ENCODE measurements around the gene COG5.
"Not testable (repeated sequence)": the region's sequence is repeated elsewhere in the genome, so short reads cannot be mapped to it uniquely, and the experiment has no call there.

Gene COG5

GRCh38 chr7:107555893-107556292 lies 7.8 kb downstream of the COG5 start:
- Histone ChIP-seq H3K9me3 (ENCODE audit: control insufficient read depth in 1 of 2, low read length in 2 of 2) (no peaks in the 10 kb centered on the region), H3K27me3 (ENCODE audit: control insufficient read depth in 1 of 2, insufficient read depth in 2 of 2, low read length in 2 of 2) (no peaks in the 10 kb centered on the region), H3K4me1 (ENCODE audit: control insufficient read depth in 1 of 2, insufficient read depth in 2 of 2, low read length in 2 of 2) (peaks cover 0 to 13% of the 10 kb centered on the region in 2 donors), H3K27ac (ENCODE audit: low read depth, low read length) (no peak overlapping the region), H3K4me3 (ENCODE audit: low read depth in 1 of 2, low read length in 2 of 2) (no peak overlapping the region), H3K36me3 (ENCODE audit: control insufficient read depth in 1 of 2, insufficient read depth in 2 of 2, low read length in 2 of 2) (peaks cover 12 to 33% of the 10 kb centered on the region in 2 donors), H3K9ac (ENCODE audit: low read depth in 1 of 2, low read length in 2 of 2) (no peak overlapping the region)

GRCh38 chr7:107551936-107552335 lies 11.8 kb downstream of the COG5 start:
- no peak overlapping the region for H3K27ac ChIP-seq (ENCODE audit: low read depth, low read length)
- no peaks in the 10 kb centered on the region for H3K27me3 ChIP-seq (ENCODE audit: control insufficient read depth in 1 of 2, insufficient read depth in 2 of 2, low read length in 2 of 2)
- peaks cover 14 to 41% of the 10 kb centered on the region in 2 donors for H3K36me3 ChIP-seq (ENCODE audit: control insufficient read depth in 1 of 2, insufficient read depth in 2 of 2, low read length in 2 of 2)
- no peak overlapping the region for H3K9ac ChIP-seq (ENCODE audit: low read depth in 1 of 2, low read length in 2 of 2)
- no peak overlapping the region for H3K4me3 ChIP-seq (ENCODE audit: low read depth in 1 of 2, low read length in 2 of 2)
- H3K4me1 ChIP-seq (ENCODE audit: control insufficient read depth in 1 of 2, insufficient read depth in 2 of 2, low read length in 2 of 2), result no peaks in the 10 kb centered on the region
- no peaks in the 10 kb centered on the region for H3K9me3 ChIP-seq (ENCODE audit: control insufficient read depth in 1 of 2, low read length in 2 of 2)

DNA sequence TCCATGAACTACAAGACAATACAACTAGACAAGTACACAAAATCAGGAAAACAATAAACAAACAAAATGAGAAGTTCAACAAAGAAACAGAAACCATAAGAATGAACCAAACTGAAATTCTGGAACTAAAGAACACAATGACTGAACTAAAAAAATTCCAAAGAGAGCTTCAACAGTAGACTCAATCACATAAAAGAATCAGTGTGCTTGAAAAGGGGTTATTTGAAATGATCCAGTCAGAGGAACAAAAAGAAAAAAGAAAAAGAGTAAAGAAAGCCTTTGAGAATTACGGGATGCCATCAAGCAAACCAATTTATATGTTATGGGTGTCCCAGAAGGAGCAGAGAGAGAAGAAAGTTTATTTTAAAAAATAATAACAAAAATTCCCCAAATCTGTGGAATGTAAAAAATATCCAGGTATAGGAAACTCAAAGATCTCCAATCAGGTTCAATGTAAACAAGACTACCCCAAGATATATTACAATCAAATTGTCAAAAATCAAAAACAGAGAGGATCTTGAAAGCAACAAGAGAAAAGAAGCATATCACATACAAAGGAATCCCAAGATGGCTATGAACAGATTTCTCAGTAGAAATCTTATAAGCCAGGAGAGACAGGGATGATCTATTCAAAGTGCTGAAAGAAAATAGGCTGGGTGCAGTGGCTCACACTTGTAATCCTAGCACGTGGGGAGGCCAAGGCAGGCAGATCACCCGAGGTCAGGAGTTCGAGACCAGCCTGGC lies 18.7 kb downstream of the COG5 start:
- H3K27me3 ChIP-seq (ENCODE audit: control insufficient read depth in 1 of 2, insufficient read depth in 2 of 2, low read length in 2 of 2), result no peaks in the 10 kb centered on the region

DNA sequence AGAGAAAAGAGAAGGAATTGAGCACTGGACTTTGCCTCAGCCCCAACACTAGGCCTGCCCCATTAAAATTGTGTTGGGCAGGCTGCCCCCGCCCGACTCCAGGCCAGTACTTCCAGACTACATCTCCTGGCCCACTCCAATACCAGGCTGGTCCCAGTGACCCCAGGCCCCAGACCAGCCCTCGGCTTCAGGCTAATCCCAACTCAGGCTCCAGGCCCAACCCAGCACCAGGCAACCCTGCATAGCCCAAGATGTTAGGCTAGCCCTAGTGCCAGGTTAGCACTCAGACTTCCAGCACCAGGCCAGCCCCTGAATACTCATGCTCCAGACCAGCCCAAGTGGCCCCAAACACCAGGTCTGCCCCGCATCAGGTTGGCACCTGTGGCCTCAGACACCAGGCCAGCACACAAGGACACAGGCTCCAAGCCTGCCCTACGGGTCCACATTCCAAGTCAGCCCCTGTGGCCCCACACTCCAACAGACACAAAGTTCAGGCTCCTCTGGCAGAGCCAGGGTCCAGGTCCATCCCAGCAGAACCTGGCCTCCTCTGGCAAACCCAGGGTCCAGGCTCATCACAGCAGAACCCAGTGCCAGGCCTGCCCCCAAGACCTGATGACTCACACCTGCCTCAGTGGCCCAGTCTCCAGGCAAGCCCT lies 20.3 kb downstream of the COG5 start:
- Histone ChIP-seq H3K9me3 (ENCODE audit: control insufficient read depth in 1 of 2, low read length in 2 of 2) (peaks cover 0 to 10% of the 10 kb centered on the region in 2 donors), H3K27ac (ENCODE audit: low read depth, low read length) (no peak overlapping the region), H3K27me3 (ENCODE audit: control insufficient read depth in 1 of 2, insufficient read depth in 2 of 2, low read length in 2 of 2) (no peaks in the 10 kb centered on the region), H3K4me1 (ENCODE audit: control insufficient read depth in 1 of 2, insufficient read depth in 2 of 2, low read length in 2 of 2) (no peaks in the 10 kb centered on the region), H3K4me3 (ENCODE audit: low read depth in 1 of 2, low read length in 2 of 2) (no peak overlapping the region), H3K36me3 (ENCODE audit: control insufficient read depth in 1 of 2, insufficient read depth in 2 of 2, low read length in 2 of 2) (peaks cover 14 to 43% of the 10 kb centered on the region in 2 donors), H3K9ac (ENCODE audit: low read depth in 1 of 2, low read length in 2 of 2) (no peak overlapping the region)

More for the DNA sequence above, 18.7 kb downstream of the COG5 start:
- no peak overlapping the region for H3K9ac ChIP-seq (ENCODE audit: low read depth in 1 of 2, low read length in 2 of 2)
- H3K36me3 ChIP-seq (ENCODE audit: control insufficient read depth in 1 of 2, insufficient read depth in 2 of 2, low read length in 2 of 2), result peaks cover 14 to 39% of the 10 kb centered on the region in 2 donors
- peaks cover 0 to 10% of the 10 kb centered on the region in 2 donors for H3K9me3 ChIP-seq (ENCODE audit: control insufficient read depth in 1 of 2, low read length in 2 of 2)
- no peak overlapping the region for H3K4me3 ChIP-seq (ENCODE audit: low read depth in 1 of 2, low read length in 2 of 2)
- no peaks in the 10 kb centered on the region for H3K4me1 ChIP-seq (ENCODE audit: control insufficient read depth in 1 of 2, insufficient read depth in 2 of 2, low read length in 2 of 2)
- H3K27ac ChIP-seq (ENCODE audit: low read depth, low read length), result no peak overlapping the region

- Histone ChIP-seq H3K9me3 (ENCODE audit: control insufficient read depth in 1 of 2, low read length in 2 of 2) (no peaks in the 10 kb centered on the region), H3K27ac (ENCODE audit: low read depth, low read length) (no peak overlapping the region), H3K36me3 (ENCODE audit: control insufficient read depth in 1 of 2, insufficient read depth in 2 of 2, low read length in 2 of 2) (peaks cover 5 to 14% of the 10 kb centered on the region in 2 donors), H3K9ac (ENCODE audit: low read depth in 1 of 2, low read length in 2 of 2) (no peak overlapping the region), H3K4me1 (ENCODE audit: control insufficient read depth in 1 of 2, insufficient read depth in 2 of 2, low read length in 2 of 2) (no peaks in the 10 kb centered on the region), H3K27me3 (ENCODE audit: control insufficient read depth in 1 of 2, insufficient read depth in 2 of 2, low read length in 2 of 2) (no peaks in the 10 kb centered on the region), H3K4me3 (ENCODE audit: low read depth in 1 of 2, low read length in 2 of 2) (no peak overlapping the region)
These were observed 25.7 kb downstream of the COG5 start for GRCh38 chr7:107538001-107538400.

- H3K27ac ChIP-seq (ENCODE audit: low read depth, low read length); H3K36me3 ChIP-seq (ENCODE audit: control insufficient read depth in 1 of 2, insufficient read depth in 2 of 2, low read length in 2 of 2); H3K4me1 ChIP-seq (ENCODE audit: control insufficient read depth in 1 of 2, insufficient read depth in 2 of 2, low read length in 2 of 2); H3K9me3 ChIP-seq (ENCODE audit: control insufficient read depth in 1 of 2, low read length in 2 of 2); H3K4me3 ChIP-seq (ENCODE audit: low read depth in 1 of 2, low read length in 2 of 2); H3K9ac ChIP-seq (ENCODE audit: low read depth in 1 of 2, low read length in 2 of 2); H3K27me3 ChIP-seq (ENCODE audit: control insufficient read depth in 1 of 2, insufficient read depth in 2 of 2, low read length in 2 of 2): not testable (repeated sequence)
These were observed 26.5 kb downstream of the COG5 start for GRCh38 chr7:107537228-107537627.

- H3K9ac ChIP-seq (ENCODE audit: low read depth in 1 of 2, low read length in 2 of 2), result no peak overlapping the region
- H3K36me3 ChIP-seq (ENCODE audit: control insufficient read depth in 1 of 2, insufficient read depth in 2 of 2, low read length in 2 of 2), result peaks cover 5 to 6% of the 10 kb centered on the region in 2 donors
- no peak overlapping the region for H3K4me3 ChIP-seq (ENCODE audit: low read depth in 1 of 2, low read length in 2 of 2)
- H3K4me1 ChIP-seq (ENCODE audit: control insufficient read depth in 1 of 2, insufficient read depth in 2 of 2, low read length in 2 of 2), result no peaks in the 10 kb centered on the region
- H3K27ac ChIP-seq (ENCODE audit: low read depth, low read length), result no peak overlapping the region
- no peaks in the 10 kb centered on the region for H3K27me3 ChIP-seq (ENCODE audit: control insufficient read depth in 1 of 2, insufficient read depth in 2 of 2, low read length in 2 of 2)
- H3K9me3 ChIP-seq (ENCODE audit: control insufficient read depth in 1 of 2, low read length in 2 of 2), result no peaks in the 10 kb centered on the region
These were observed 29.6 kb downstream of the COG5 start for GRCh38 chr7:107534139-107534538.

- H3K9ac ChIP-seq (ENCODE audit: low read depth in 1 of 2, low read length in 2 of 2), result no peak overlapping the region
- H3K4me3 ChIP-seq (ENCODE audit: low read depth in 1 of 2, low read length in 2 of 2), result no peak overlapping the region
- no peaks in the 10 kb centered on the region for H3K27me3 ChIP-seq (ENCODE audit: control insufficient read depth in 1 of 2, insufficient read depth in 2 of 2, low read length in 2 of 2)
- no peaks in the 10 kb centered on the region for H3K9me3 ChIP-seq (ENCODE audit: control insufficient read depth in 1 of 2, low read length in 2 of 2)
- no peaks in the 10 kb centered on the region for H3K4me1 ChIP-seq (ENCODE audit: control insufficient read depth in 1 of 2, insufficient read depth in 2 of 2, low read length in 2 of 2)
- peaks cover 2 to 3% of the 10 kb centered on the region in 2 donors for H3K36me3 ChIP-seq (ENCODE audit: control insufficient read depth in 1 of 2, insufficient read depth in 2 of 2, low read length in 2 of 2)
- H3K27ac ChIP-seq (ENCODE audit: low read depth, low read length), result no peak overlapping the region
These were observed 33.0 kb downstream of the COG5 start for GRCh38 chr7:107530751-107531150.

DNA sequence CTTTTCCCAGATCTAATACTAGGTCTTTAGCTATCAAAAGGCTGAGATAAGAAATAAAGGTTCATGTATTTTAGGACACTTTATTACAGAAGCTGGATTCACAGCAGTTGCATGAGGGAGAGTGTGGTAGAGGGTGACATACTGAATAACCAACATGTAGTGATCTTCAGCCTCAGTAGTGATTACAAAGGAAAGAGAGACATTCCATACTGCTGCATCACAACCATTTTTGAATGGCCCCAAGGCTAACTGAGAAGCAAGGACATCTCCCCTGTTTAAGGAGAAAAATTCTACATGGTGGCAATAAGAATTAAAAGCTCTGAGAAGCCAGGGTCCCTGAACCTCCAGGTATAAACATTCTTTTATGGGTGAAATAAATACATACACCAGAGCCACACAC lies 35.3 kb downstream of the COG5 start:
- no peak overlapping the region for H3K27ac ChIP-seq (ENCODE audit: low read depth, low read length)
- H3K27me3 ChIP-seq (ENCODE audit: control insufficient read depth in 1 of 2, insufficient read depth in 2 of 2, low read length in 2 of 2), result no peaks in the 10 kb centered on the region
- H3K9ac ChIP-seq (ENCODE audit: low read depth in 1 of 2, low read length in 2 of 2), result no peak overlapping the region
- H3K36me3 ChIP-seq (ENCODE audit: control insufficient read depth in 1 of 2, insufficient read depth in 2 of 2, low read length in 2 of 2), result peaks cover 2 to 3% of the 10 kb centered on the region in 2 donors
- H3K4me1 ChIP-seq (ENCODE audit: control insufficient read depth in 1 of 2, insufficient read depth in 2 of 2, low read length in 2 of 2), result no peaks in the 10 kb centered on the region
- no peak overlapping the region for H3K4me3 ChIP-seq (ENCODE audit: low read depth in 1 of 2, low read length in 2 of 2)
- no peaks in the 10 kb centered on the region for H3K9me3 ChIP-seq (ENCODE audit: control insufficient read depth in 1 of 2, low read length in 2 of 2)

- Histone ChIP-seq H3K27me3 (ENCODE audit: control insufficient read depth in 1 of 2, insufficient read depth in 2 of 2, low read length in 2 of 2) (no peaks in the 10 kb centered on the region), H3K27ac (ENCODE audit: low read depth, low read length) (no peak overlapping the region), H3K9ac (ENCODE audit: low read depth in 1 of 2, low read length in 2 of 2) (no peak overlapping the region), H3K4me3 (ENCODE audit: low read depth in 1 of 2, low read length in 2 of 2) (no peak overlapping the region), H3K9me3 (ENCODE audit: control insufficient read depth in 1 of 2, low read length in 2 of 2) (no peaks in the 10 kb centered on the region), H3K36me3 (ENCODE audit: control insufficient read depth in 1 of 2, insufficient read depth in 2 of 2, low read length in 2 of 2) (peaks cover 2 to 3% of the 10 kb centered on the region in 2 donors), H3K4me1 (ENCODE audit: control insufficient read depth in 1 of 2, insufficient read depth in 2 of 2, low read length in 2 of 2) (no peaks in the 10 kb centered on the region)
These were observed 36.5 kb downstream of the COG5 start for GRCh38 chr7:107527196-107527595.

All from duodenal mucosa (tissue), 2 donors.